GM19467 (cell line): Measurements from ENCODE around the gene IFIT5.
"Not testable (repeated sequence)": the region's sequence is repeated elsewhere in the genome, so short reads cannot be mapped to it uniquely, and the experiment has no call there.

Source experiments
- ATAC-seq: cut with Tn5 transposase; IDR thresholded peaks from one replicate; pipeline ENCODE4 v1.9.1; 2021; ENCODE audit warnings: mild to moderate bottlenecking, moderate library complexity; ENCODE audit not compliant: unreplicated experiment

The IFIT5 gene

DNA sequence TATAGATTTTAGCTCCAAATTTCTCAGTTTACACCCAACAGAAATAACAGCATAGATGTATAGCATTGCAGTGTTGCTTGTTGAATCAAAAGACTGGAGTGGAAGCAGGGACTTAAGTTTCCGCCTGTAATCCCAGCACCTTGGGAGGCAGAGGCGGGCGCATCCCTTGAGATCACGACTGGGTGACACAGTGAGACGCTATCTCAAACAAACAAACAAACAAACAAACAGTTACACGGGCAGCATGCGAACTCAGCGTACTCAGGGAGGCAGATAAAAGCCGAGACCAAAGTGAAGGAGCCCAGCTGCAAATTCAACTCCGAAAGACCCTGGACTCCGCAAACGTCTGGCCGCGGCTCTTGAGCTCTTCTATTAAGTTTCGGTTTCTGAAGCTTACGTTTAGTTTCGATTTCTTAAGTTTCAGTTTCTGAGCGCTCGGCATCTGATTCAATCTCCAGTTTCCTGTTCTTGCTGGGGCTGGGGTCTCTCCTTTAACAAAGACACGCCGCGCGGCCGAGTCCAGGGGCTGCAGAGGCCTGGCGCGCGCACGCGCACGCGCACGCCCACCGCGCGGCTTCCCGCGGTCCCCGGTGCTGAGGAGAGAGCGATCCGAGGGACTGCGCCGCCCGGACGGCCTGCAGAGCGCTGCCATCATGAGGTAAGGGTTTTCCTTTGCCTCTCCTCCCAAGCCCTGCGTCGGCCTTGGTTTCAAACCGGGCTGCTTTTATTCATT, at the start of gene IFIT5:
TSS of gene IFIT5 (plus strand) at position 423 of the 733 bp plus-strand sequence. CDS start at position 654, 231 bp downstream.
- ATAC-seq = peak; percentile 67

DNA sequence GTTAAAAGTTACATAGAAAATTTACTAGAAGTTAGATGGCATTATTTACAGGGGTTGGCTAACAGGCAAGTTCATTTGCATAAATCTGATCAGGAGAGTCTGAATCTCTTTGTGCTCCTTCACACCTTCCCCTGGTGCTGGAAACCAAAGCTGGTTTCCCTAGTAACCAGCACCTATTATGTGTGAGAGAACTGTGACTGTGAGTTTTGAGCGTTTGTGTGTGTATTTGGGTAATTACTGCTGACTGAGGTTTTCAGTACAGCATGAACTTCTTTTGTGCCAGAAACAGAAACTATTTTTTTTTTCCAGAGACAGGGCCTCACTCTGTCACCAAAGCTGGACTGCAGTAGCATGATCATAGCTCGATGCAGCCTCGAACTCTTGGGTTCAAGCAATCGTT, 46.8 kb upstream of the IFIT5 start:
- peak; percentile 54 for ATAC-seq

DNA sequence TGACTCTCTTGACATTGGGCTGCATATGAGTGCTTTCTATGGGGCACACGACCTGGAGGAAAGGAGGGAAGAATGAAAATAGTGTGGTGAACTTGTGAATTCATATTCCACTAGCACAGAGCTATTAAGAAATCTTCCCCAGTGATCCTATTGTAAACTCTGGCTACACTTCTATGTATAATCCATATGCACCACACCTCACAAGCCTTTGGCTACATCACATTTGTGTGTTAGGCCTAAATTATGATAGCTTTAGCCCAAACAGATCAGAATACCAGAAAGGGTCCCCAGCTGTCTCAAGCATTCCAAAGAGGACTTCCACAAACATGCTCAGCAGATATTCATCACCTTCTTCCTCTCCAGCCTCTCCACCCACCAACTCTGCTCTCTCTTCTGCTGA, 46.2 kb upstream of the IFIT5 start:
- no peak for ATAC-seq

DNA sequence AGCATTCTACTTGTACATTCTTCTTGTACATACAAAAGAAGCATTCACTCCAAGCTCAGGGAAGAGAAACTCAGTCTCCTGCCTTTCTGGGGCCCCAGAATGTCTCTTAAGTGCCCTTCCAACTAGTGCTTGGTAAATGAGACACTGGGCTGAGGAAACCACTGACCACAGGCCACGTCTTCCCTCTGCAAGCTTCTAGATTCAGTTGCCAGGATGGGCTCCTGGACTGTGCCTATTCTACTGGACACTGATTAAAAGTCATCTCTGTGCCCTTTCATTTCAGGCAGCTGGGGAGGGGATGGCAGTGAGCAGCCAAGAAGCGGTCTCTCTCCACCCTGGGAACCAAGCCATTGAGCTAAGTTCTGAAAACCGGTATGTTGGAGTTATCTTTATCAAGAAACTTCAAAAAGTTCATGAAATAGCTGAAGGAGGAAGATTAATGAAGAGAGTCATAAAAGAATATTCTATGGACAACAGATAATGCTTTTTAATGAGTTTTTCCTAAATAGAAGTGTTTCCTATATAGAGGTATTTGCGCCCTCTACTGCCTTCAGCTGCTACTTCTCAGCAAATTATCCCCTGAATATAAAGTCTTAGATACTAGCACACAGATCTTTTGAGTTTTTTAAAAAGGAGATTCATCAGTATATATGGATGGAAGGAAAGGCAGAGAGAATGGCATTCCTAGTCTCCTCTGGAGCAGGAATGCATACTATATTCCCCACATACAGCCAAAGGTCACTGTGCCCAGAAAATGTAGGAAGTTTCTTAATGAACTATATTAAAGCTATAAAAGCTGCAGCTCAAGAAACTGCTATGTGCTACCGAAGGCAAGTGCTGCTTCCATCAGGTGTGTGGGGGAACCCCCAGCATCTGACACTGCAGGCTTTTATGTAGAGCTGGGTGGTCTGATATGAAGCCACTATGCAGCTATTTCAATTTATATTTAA, 44.9 kb upstream of the IFIT5 start:
- ATAC-seq = no peak

- ATAC-seq = no peak
Observed at GRCh38 chr10:89371079-89371478, 43.3 kb upstream of the IFIT5 start.

GRCh38 chr10:89371987-89372386, 42.4 kb upstream of the IFIT5 start:
- no peak for ATAC-seq

DNA sequence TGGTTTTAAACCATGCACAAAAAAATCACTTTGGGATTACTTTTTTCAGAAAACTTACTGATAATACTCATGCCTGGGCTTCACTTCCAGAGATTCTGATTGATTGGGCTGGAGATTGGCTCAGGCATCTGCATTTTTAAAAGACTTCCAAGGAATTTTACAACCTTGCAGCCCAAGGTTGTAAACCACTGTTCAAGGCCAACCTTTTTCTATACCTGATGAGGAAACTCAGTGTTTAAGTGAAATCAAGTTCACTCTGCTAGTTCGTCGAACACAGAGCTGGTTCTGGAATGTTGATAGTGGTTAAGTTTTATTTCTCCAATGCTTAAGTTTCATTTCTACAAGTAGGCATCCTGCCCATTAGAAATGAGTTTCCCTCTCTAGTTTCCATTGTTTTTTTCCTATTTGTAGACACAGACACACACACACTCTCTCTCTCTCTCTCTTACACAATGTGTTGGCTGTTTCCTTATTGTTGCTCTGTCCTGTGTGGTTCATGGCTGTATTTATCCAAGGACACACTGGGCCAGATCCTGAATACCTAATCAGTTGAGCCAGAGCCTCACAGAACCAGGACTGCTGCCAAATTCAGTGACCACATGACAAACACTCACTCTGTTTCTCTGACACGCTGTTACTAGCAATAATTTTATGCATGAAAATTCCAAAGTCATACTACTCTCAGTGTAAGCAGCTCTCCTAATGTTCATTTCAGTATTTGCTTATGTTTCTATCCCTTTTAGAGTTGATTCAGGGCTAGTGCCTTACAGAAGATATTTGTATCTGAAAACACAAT, 40.3 kb upstream of the IFIT5 start:
- no peak for ATAC-seq

GRCh38 chr10:89374713-89375141, 39.6 kb upstream of the IFIT5 start:
- ATAC-seq = no peak

DNA sequence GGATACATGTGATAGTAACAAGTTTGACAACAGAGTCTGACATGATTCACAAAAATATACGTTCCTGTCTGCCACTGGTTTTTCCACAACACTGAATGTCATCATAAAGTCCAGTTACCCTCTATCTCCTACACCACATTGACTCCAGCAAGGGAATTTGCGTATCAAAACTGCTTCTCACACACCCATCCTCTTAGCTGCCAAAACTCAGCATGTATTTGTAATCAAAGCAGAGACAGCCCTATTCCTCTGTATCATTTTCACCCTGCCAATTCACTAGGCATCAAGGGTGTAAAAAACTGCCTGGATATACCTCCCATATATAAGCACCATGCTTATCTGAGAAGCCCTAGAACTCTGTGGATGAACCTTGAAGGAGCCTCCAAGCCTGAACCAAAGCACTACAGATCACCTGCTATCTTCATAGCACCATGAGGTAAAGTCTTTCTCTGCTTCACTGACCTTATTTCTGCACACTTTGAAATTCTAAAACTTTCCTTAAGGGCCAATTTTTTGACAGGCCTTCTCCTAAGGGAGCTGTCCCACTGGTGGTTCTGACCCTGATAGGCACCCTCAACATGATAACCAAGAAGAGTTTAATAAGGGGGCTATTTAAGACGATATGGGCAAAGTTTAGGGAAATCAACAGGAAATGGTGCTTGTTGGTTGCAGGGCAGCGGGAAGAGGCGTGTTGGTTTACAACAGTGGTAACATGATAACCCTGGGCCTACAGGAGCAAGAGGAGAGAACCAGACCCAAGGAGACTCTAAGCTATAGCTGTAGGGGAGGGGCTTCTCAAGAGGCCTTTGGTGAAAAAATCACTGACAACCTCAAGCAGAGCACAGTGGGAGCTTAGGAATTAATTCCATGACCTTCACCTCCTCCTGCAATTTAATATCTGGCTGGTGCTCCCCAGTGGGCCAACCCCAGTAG, 36.4 kb upstream of the IFIT5 start, which contains the start of gene IFIT1B:
TSS of gene IFIT1B (plus strand) at position 352 of the 933 bp plus-strand sequence. CDS start at position 432, 80 bp downstream.
- no peak for ATAC-seq

- ATAC-seq = no peak
Observed at GRCh38 chr10:89379103-89379502, 35.3 kb upstream of the IFIT5 start.

- no peak for ATAC-seq
Observed at GRCh38 chr10:89382757-89383156, 31.6 kb upstream of the IFIT5 start.

DNA sequence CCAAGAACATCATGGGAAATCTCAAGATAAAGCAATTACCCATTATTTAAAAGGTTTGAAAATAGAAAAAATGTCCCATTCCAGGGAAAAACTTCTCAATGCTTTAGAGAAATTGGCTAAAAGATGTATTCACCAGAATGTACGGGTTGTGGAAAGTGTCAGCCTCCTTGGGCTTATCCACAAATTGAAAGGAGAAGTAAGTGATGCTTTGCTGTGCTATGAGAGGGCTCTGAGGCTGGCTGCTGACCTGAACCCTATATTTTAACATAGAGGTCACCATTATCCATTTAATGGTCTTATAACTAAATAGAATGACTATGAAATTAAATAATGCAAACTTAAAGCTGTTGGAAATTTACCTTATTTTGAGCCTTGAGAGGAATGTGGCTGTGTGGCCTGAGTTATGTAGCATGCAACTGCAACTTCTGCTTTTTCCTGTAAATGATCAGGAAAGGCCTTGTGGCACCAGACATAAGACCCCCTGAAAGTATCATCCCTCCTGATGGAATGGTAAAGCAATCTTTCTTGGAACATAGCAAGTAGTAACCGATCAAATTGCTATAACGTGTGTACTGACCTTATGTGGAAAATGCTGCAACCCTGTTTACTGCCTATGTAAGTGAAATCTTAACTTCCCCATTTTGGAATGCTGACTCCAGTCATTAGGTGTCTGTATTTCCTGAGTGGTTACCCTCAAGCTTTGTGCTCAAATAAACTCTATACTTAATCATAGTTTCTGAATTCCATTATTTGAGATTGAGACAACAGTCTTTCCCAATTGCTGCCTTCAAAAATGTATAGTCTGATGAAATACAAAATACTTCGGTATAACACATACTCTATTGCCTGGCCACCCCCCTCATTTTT, 29.7 kb upstream of the IFIT5 start:
- no peak for ATAC-seq

DNA sequence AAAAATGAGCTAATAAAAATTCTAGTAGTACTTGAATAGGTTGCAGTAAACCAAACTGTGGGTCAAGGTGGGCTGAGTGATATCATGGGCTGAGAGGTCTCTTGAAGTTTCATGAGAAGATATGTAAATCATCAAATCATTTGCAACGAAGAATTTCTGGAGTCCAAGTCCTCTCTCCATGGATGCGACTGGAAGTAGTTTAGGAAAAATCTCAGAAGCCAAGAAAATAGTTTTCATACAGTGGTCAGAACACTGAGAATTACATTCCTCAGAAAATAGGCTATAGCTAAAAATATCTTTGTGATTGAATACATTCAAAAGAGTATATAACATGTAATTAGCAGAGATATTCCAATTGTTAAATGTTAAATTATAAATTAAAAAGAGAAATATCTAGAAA, 25.6 kb upstream of the IFIT5 start:
- ATAC-seq = no peak

GRCh38 chr10:89389254-89389653, 25.1 kb upstream of the IFIT5 start:
- no peak for ATAC-seq

- no peak for ATAC-seq
Observed at GRCh38 chr10:89390476-89391225, 23.7 kb upstream of the IFIT5 start.

GRCh38 chr10:89391226-89391576, 23.2 kb upstream of the IFIT5 start:
- not testable (repeated sequence) for ATAC-seq

- peak; percentile 68 for ATAC-seq
Observed at GRCh38 chr10:89391907-89392756, 22.2 kb upstream of the IFIT5 start, which contains the start of gene IFIT1. Gene IFIT1 (plus strand): TSS chr10:89392623. CDS start chr10:89392713, 90 bp downstream.
